H9 (cell line): ENCODE results near the gene HMGB1. TPM values are rescaled to one million over a fixed set of nuclear protein-coding genes. Genes with fewer than 3 reads are reported as not detected.
A peak's percentile ranks its signal among the peaks of the same experiment; 100 is the strongest.
"Not testable (repeated sequence)": the region's sequence is repeated elsewhere in the genome, so short reads cannot be mapped to it uniquely, and the experiment has no call there.

Source experiments
- DNase-seq: peaks from one replicate; pipeline ENCODE4 v3.0.0-alpha.2; 2017
- H2AFZ ChIP-seq: one replicate; pipeline ENCODE4 v1.6.1; 2013; ENCODE audit warnings: mild to moderate bottlenecking, low read length, control low read depth, moderate library complexity
- H2AK5ac ChIP-seq: 2 replicates; pipeline ENCODE4 v1.6.1; 2013; ENCODE audit warnings: low read length, control low read depth, mixed read lengths; ENCODE audit not compliant: insufficient read length
- H2BK120ac ChIP-seq: one replicate; pipeline ENCODE4 v1.6.1; 2013; ENCODE audit warnings: low read depth, mild to moderate bottlenecking, low read length, control low read depth, inconsistent platforms; ENCODE audit not compliant: poor library complexity, severe bottlenecking
- H2BK12ac ChIP-seq: 2 replicates; pipeline ENCODE4 v1.6.1; 2013; ENCODE audit warnings: low read length, control low read depth, mixed read lengths, low read depth; ENCODE audit not compliant: insufficient read length
- H2BK15ac ChIP-seq: 2 replicates; pipeline ENCODE4 v1.6.1; 2013; ENCODE audit warnings: low read depth, low read length, control low read depth
- H2BK20ac ChIP-seq: one replicate; pipeline ENCODE4 v1.6.1; 2013; ENCODE audit warnings: low read depth, mild to moderate bottlenecking, low read length, control low read depth, inconsistent platforms; ENCODE audit not compliant: poor library complexity, severe bottlenecking
- H2BK5ac ChIP-seq: 2 replicates; pipeline ENCODE4 v1.6.1; 2013; ENCODE audit warnings: low read length, control low read depth, mixed read lengths; ENCODE audit not compliant: insufficient read length
- H3K14ac ChIP-seq: 2 replicates; pipeline ENCODE4 v1.6.1; 2013; ENCODE audit warnings: low read length, control low read depth; ENCODE audit not compliant: insufficient read depth
- H3K18ac ChIP-seq: 2 replicates; pipeline ENCODE4 v1.6.1; 2013; ENCODE audit warnings: low read depth, mild to moderate bottlenecking, mixed read lengths, low read length, control low read depth; ENCODE audit not compliant: insufficient read length
- H3K23ac ChIP-seq: 2 replicates; pipeline ENCODE4 v1.6.1; 2013; ENCODE audit warnings: low read length, control low read depth, mixed read lengths, low read depth; ENCODE audit not compliant: insufficient read length
- H3K23me2 ChIP-seq: 2 replicates; pipeline ENCODE4 v1.6.1; 2013; ENCODE audit warnings: low read depth, mild to moderate bottlenecking, mixed read lengths, low read length, control low read depth; ENCODE audit not compliant: insufficient read length, poor library complexity, severe bottlenecking
- H3K27ac ChIP-seq: 2 replicates; pipeline ENCODE4 v1.5.1; 2013; ENCODE audit warnings: low read length, control low read depth, mixed read lengths, low read depth; ENCODE audit not compliant: insufficient read length
- H3K27me3 ChIP-seq: 2 replicates; pipeline ENCODE4 v1.6.1; 2013; ENCODE audit warnings: low read length, control low read depth, inconsistent platforms; ENCODE audit not compliant: insufficient read depth
- H3K4ac ChIP-seq: 2 replicates; pipeline ENCODE4 v1.6.1; 2013; ENCODE audit warnings: low read depth, mild to moderate bottlenecking, control low read depth, inconsistent platforms, low read length, moderate library complexity
- H3K4me1 ChIP-seq: 2 replicates; pipeline ENCODE4 v1.6.1; 2013; ENCODE audit warnings: low read length, control low read depth, inconsistent platforms; ENCODE audit not compliant: insufficient read depth
- H3K4me2 ChIP-seq: 2 replicates; pipeline ENCODE4 v1.6.1; 2013; ENCODE audit warnings: low read length, control low read depth, mixed read lengths; ENCODE audit not compliant: insufficient read length, insufficient read depth
- H3K56ac ChIP-seq: 2 replicates; pipeline ENCODE4 v1.6.1; 2013; ENCODE audit warnings: low read depth, mild to moderate bottlenecking, mixed read lengths, low read length, control low read depth; ENCODE audit not compliant: insufficient read length
- H3K79me1 ChIP-seq: 2 replicates; pipeline ENCODE4 v1.6.1; 2013; ENCODE audit warnings: low read depth, mild to moderate bottlenecking, moderate library complexity, low read length, control low read depth, inconsistent platforms; ENCODE audit not compliant: insufficient read depth, poor library complexity, severe bottlenecking
- H3K79me2 ChIP-seq: 2 replicates; pipeline ENCODE4 v1.6.1; 2013; ENCODE audit warnings: low read length, control low read depth, inconsistent platforms; ENCODE audit not compliant: insufficient read depth
- H3K9ac ChIP-seq: 2 replicates; pipeline ENCODE4 v1.6.1; 2013; ENCODE audit warnings: low read length, control low read depth, mixed read lengths; ENCODE audit not compliant: insufficient read length; ENCODE audit errors: extremely low read depth
- H3K9me3 ChIP-seq: one replicate; pipeline ENCODE4 v1.6.1; 2013; ENCODE audit warnings: low read depth, low read length, inconsistent platforms; ENCODE audit not compliant: control insufficient read depth
- H3T11ph ChIP-seq: one replicate; pipeline ENCODE4 v1.6.1; 2013; ENCODE audit warnings: mild to moderate bottlenecking, low read length, control low read depth, inconsistent platforms
- H4K20me1 ChIP-seq: one replicate; pipeline ENCODE4 v1.6.1; 2013; ENCODE audit not compliant: control insufficient read depth, insufficient read length, insufficient read depth
- H4K5ac ChIP-seq: 2 replicates; pipeline ENCODE4 v1.6.1; 2013; ENCODE audit warnings: low read depth, mild to moderate bottlenecking, mixed read lengths, low read length, control low read depth; ENCODE audit not compliant: insufficient read length
- H4K8ac ChIP-seq: replicated peaks from 2 replicates; pipeline ENCODE4 v1.6.1; 2013; ENCODE audit warnings: low read length, control low read depth, mixed read lengths, low read depth; ENCODE audit not compliant: insufficient read length
- H4K91ac ChIP-seq: 2 replicates; pipeline ENCODE4 v1.6.1; 2013; ENCODE audit warnings: low read depth, mild to moderate bottlenecking, moderate library complexity, mixed read lengths, low read length, control low read depth; ENCODE audit not compliant: insufficient read length
- H3K27ac Mint-ChIP-seq, 3 experiments: 2 replicates in 2 of 3; 3 replicates in 1 of 3; pipeline ENCODE4 v1.8.0; 2020 to 2021; ENCODE audit warnings: mixed read lengths in 3 of 3, mild to moderate bottlenecking in 1 of 3, moderate library complexity in 1 of 3
- H3K27me3 Mint-ChIP-seq: 2 replicates; pipeline ENCODE4 v1.8.0; 2021; ENCODE audit warnings: low read depth, mild to moderate bottlenecking, moderate library complexity, mixed read lengths
- H3K36me3 Mint-ChIP-seq, 3 experiments: 2 replicates in 2 of 3; 3 replicates in 1 of 3; pipeline ENCODE4 v1.8.0; 2020 to 2021; ENCODE audit warnings: low read depth in 3 of 3, mixed read lengths in 3 of 3; ENCODE audit not compliant: insufficient read depth in 1 of 3
- H3K4me1 Mint-ChIP-seq, 2 experiments: 2 replicates each; pipeline ENCODE4 v1.8.0; 2020; ENCODE audit warnings: mixed read lengths in 2 of 2
- H3K4me3 Mint-ChIP-seq, 2 experiments: 2 replicates in 1 of 2; 3 replicates in 1 of 2; pipeline ENCODE4 v1.8.0; 2020 to 2021; ENCODE audit warnings: mild to moderate bottlenecking in 2 of 2, mixed read lengths in 2 of 2, moderate library complexity in 1 of 2
- H3K9me3 Mint-ChIP-seq, 2 experiments: 2 replicates in 1 of 2; 3 replicates in 1 of 2; pipeline ENCODE4 v1.8.0; 2020; ENCODE audit warnings: mild to moderate bottlenecking in 2 of 2, mixed read lengths in 2 of 2, moderate library complexity in 1 of 2
- WGBS: extraction: QIAGEN DNeasy Blood & Tissue Kit; methylation state at CpG from one replicate; pipeline ENCODE4 v1.1.7; 2013; ENCODE audit warnings: missing lambda C conversion rate, low lambda C conversion rate, mixed read lengths; ENCODE audit not compliant: insufficient read length; ENCODE audit errors: extremely low coverage; 5-methylcytosine and 5-hydroxymethylcytosine counted together
- total RNA-seq: library from RNA; stranded (reverse); gene quantifications from 2 replicates; pipeline ENCODE4 v1.2.1, GENCODE V29; 2021
- TF ChIP-seq, protein P1 (sequence below): fragments of 200-600 bp; sonication (generic); conservative IDR thresholded peaks from 3 replicates; pipeline ENCODE4 v1.8.0; 2021; ENCODE audit warnings: antibody characterized with exemption, mild to moderate bottlenecking

HMGB1 gene
- total RNA-seq, 1 experiment from 2014 or later, result 688 TPM

DNA sequence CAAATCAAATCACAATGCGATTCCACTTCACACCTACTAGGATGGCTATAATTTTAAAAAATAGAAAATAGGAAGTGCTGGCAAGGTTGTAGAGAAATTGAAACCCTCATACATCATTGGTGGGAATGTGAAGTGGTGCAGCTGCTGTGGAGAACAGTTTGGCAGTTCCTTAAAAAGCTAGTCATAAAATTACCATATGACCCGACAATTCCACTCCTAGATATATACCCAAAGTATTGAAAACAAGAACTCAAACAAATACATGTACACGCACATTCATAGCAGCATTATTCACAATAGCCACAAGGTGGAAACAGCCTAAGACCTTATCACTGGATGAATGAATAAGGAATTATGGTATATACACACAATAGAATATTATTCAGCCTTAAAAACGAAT is 12.0 kb downstream of the HMGB1 start:
- Histone ChIP-seq H3K18ac (no peak overlapping the region), H4K5ac (no peak overlapping the region), H3K4me1 (no peaks in the 10 kb centered on the region), H3K27me3 (no peaks in the 10 kb centered on the region), H2BK12ac (no peak overlapping the region), H3T11ph (no peak overlapping the region), H3K56ac (no peak overlapping the region), H2BK5ac (no peak overlapping the region), H4K91ac (no peak overlapping the region), H4K8ac (no peak overlapping the region), H3K9ac (no peak overlapping the region), H3K79me2 (no peaks in the 10 kb centered on the region), H2AK5ac (no peak overlapping the region), H2BK120ac (no peak overlapping the region), H3K9me3 (no peaks in the 10 kb centered on the region), H3K23me2 (no peaks in the 10 kb centered on the region), H2BK15ac (no peak overlapping the region), H3K79me1 (no peaks in the 10 kb centered on the region), H4K20me1 (no peaks in the 10 kb centered on the region), H3K27ac (no peak overlapping the region), H3K23ac (no peak overlapping the region), H3K4ac (no peak overlapping the region), H3K14ac (no peak overlapping the region), H3K4me2 (no peak overlapping the region), H2BK20ac (no peak overlapping the region), H2AFZ (no peak overlapping the region)
- TF ChIP-seq, protein P1, sequence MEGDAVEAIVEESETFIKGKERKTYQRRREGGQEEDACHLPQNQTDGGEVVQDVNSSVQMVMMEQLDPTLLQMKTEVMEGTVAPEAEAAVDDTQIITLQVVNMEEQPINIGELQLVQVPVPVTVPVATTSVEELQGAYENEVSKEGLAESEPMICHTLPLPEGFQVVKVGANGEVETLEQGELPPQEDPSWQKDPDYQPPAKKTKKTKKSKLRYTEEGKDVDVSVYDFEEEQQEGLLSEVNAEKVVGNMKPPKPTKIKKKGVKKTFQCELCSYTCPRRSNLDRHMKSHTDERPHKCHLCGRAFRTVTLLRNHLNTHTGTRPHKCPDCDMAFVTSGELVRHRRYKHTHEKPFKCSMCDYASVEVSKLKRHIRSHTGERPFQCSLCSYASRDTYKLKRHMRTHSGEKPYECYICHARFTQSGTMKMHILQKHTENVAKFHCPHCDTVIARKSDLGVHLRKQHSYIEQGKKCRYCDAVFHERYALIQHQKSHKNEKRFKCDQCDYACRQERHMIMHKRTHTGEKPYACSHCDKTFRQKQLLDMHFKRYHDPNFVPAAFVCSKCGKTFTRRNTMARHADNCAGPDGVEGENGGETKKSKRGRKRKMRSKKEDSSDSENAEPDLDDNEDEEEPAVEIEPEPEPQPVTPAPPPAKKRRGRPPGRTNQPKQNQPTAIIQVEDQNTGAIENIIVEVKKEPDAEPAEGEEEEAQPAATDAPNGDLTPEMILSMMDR, result 0 out of 3 replicates have a peak, but pooled peaks have one; percentile 21
- Mint-ChIP-seq H3K27ac (no peak overlapping the region), H3K9me3 (no peaks in the 10 kb centered on the region), H3K36me3 (peaks cover 0 to 3% (median 0%) of the 10 kb centered on the region in 3 experiments; a peak in 1 of 7 replicates), H3K4me1 (no peaks in the 10 kb centered on the region), H3K4me3 (no peak overlapping the region), H3K27me3 (no peaks in the 10 kb centered on the region; the same call in 1 of the 2 replicates)
- DNase-seq, result no peak
- WGBS, result no CpG with 5 or more reads among the region's 4 CpGs

DNA sequence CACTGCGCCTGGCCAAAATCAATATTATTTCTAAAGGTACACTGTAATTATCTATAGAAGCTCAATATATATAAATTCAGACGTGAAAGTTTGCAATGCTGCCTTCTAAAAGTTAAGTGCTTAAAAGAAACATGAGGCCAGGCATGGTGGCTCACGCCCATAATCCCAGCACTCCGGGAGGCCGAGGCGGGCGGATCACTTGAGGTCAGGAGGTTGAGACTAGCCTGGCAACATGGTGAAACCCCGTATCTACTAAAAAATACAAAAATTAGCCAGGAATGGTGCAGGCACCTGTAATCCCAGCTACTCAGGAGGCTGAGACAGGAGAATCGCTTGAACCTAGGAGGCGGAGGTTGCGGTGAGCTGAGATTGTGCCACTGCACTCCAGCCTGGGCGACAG is 14.3 kb downstream of the HMGB1 start:
- H2BK15ac ChIP-seq, H3T11ph ChIP-seq, H3K4me1 Mint-ChIP-seq, H3K27me3 ChIP-seq, H3K27me3 Mint-ChIP-seq, H3K27ac Mint-ChIP-seq, H3K9me3 ChIP-seq, H3K18ac ChIP-seq, H3K4me1 ChIP-seq, H3K23ac ChIP-seq, H4K8ac ChIP-seq, H3K14ac ChIP-seq, H4K20me1 ChIP-seq, H2AK5ac ChIP-seq, H4K5ac ChIP-seq, H3K4ac ChIP-seq, H2BK12ac ChIP-seq, H3K27ac ChIP-seq, H3K4me2 ChIP-seq, H3K79me1 ChIP-seq, H2AFZ ChIP-seq, H3K79me2 ChIP-seq, H3K56ac ChIP-seq, DNase-seq, H2BK20ac ChIP-seq, H4K91ac ChIP-seq, H3K23me2 ChIP-seq, H3K4me3 Mint-ChIP-seq, H2BK120ac ChIP-seq, H3K9me3 Mint-ChIP-seq, H3K36me3 Mint-ChIP-seq, H2BK5ac ChIP-seq, H3K9ac ChIP-seq: not testable (repeated sequence)
- no CpG with 5 or more reads among the region's 12 CpGs for WGBS
